ENCODE data around the gene AGAP2. TPM values are rescaled to one million over a fixed set of nuclear protein-coding genes. Genes with fewer than 3 reads are reported as not detected.

AGAP2 gene
- total RNA-seq (1 to 10 TPM in 1 of 6 donors, under 1 TPM in 5; 0.24 to 1.2 (median 0.72) TPM), polyA plus RNA-seq (1 to 10 TPM in 1 of 2 donors, under 1 TPM in 1; 0.87 to 3.0 TPM)

DNA sequence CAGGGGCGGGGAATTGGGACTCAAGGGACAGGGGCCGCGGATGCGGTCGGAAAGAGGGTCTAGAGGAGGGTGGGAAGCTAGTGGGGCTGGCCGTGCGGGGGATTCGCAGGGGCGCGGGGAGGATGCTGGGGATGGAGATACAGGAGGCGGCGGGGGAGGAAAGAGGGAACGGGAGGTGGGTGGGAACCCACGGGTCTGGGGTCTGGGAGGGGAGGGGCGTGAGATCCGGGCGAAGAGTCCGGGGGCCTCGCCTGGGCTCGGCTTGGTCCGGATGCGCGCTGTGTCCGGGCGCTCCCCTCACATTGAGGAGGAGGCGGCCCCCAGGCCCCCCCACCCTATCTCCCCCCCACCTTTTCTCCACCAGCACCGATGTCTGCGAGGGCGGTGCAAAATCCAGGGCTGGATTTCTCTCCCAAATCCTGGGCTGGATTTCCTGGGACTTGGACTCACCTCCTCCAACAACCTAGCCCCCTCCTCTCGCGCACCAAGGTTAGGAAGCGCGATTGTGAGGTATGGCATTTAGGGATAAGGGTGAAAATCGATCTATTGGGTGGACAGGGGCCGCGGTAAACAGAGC is at the start of gene AGAP2:
Gene AGAP2 (minus strand): TSS at position 82 of the 577 bp plus-strand sequence. CDS start 496 bp downstream, outside the sequence.
- TF ChIP-seq, protein P1, sequence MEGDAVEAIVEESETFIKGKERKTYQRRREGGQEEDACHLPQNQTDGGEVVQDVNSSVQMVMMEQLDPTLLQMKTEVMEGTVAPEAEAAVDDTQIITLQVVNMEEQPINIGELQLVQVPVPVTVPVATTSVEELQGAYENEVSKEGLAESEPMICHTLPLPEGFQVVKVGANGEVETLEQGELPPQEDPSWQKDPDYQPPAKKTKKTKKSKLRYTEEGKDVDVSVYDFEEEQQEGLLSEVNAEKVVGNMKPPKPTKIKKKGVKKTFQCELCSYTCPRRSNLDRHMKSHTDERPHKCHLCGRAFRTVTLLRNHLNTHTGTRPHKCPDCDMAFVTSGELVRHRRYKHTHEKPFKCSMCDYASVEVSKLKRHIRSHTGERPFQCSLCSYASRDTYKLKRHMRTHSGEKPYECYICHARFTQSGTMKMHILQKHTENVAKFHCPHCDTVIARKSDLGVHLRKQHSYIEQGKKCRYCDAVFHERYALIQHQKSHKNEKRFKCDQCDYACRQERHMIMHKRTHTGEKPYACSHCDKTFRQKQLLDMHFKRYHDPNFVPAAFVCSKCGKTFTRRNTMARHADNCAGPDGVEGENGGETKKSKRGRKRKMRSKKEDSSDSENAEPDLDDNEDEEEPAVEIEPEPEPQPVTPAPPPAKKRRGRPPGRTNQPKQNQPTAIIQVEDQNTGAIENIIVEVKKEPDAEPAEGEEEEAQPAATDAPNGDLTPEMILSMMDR (IDR thresholded peaks at IDR 0.05), result no peak
- H3K9me3 ChIP-seq, result no peaks in the 10 kb centered on the region
- H3K4me3 ChIP-seq, result peak within 1 kb of the TSS in 3 of 4 donors; percentile 3 to 42 (median 32)
- FAIRE-seq (no peak), ATAC-seq (no peak), DNase-seq (no peak)
- 1 to 7% methylated on average over 22 to 35 of the region's 36 CpGs for WGBS, 2 donors
- no peak within 1 kb of the TSS for H3K27ac ChIP-seq
- H3K4me1 ChIP-seq, result peaks cover 9 to 15% (median 13%) of the 10 kb centered on the region in 3 donors
- H3K36me3 ChIP-seq, result no peaks in the 10 kb centered on the region
- intact Hi-C loops (cut with DNase I), result no loop called here
- peaks cover 0 to 12% (median 0%) of the 10 kb centered on the region in 4 donors for H3K27me3 ChIP-seq

DNA sequence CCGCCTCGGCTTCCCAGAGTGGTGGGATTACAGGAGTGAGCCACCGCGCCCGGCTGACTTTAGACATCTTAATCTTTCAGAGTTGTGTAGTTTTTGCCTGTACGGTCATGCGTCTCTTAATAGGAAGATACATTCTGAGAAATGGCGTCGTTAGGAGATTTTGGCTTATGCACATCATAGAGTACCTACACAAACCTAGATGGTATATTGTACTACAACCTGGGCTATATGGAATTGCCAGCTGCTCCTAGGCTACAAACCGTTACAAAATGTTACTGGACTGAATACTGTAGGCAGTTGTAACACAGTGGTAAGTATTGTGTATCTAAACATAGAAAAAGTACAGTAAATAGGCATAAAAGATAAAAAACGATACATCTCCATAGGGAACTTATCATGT is 45.3 kb upstream of the AGAP2 start:
- Histone ChIP-seq H3K36me3 (peaks cover 3 to 36% (median 7%) of the 10 kb centered on the region in 3 donors), H3K27me3 (no peaks in the 10 kb centered on the region), H3K4me3 (peak overlapping the region in 1 of 4 donors; percentile 88), H3K4me1 (peaks cover 4 to 15% (median 14%) of the 10 kb centered on the region in 3 donors), H3K27ac (no peak overlapping the region), H3K9me3 (no peaks in the 10 kb centered on the region)
- FAIRE-seq (no peak), ATAC-seq (no peak), DNase-seq (no peak)
- TF ChIP-seq, protein P1 (IDR thresholded peaks at IDR 0.05), result no peak
- intact Hi-C loops (cut with DNase I), result no loop called here
- WGBS, 2 donors, result 83 to 90% methylated on average over 11 of the region's 11 CpGs

DNA sequence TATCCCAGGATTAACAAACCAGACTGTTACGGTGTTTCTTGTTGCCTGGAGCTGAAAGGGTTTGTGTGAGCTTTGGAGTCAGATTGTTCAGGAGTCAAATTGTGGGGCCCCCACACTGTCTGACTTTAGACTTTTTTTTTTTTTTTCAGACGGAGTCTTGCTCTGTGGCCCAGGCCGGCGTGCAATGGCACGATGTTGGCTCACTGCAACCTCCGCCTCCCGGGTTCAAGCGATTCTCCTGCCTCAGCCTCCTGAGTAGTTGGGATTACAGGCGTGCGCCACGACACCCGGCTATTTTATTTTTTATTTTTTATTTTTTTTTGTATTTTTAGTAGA is 44.9 kb upstream of the AGAP2 start:
- Histone ChIP-seq H3K4me1 (peaks cover 4 to 15% (median 14%) of the 10 kb centered on the region in 3 donors), H3K27ac (no peak overlapping the region), H3K27me3 (no peaks in the 10 kb centered on the region), H3K4me3 (peak overlapping the region; percentile 58 to 91 (median 84)), H3K36me3 (peaks cover 3 to 33% (median 7%) of the 10 kb centered on the region in 3 donors), H3K9me3 (no peaks in the 10 kb centered on the region)
- DNase-seq (no peak), FAIRE-seq (no peak), ATAC-seq (no peak)
- 66 to 72% methylated on average over 12 of the region's 12 CpGs for WGBS, 2 donors
- intact Hi-C loops (cut with DNase I), result no loop called here
- TF ChIP-seq, protein P1 (IDR thresholded peaks at IDR 0.05), result no peak

DNA sequence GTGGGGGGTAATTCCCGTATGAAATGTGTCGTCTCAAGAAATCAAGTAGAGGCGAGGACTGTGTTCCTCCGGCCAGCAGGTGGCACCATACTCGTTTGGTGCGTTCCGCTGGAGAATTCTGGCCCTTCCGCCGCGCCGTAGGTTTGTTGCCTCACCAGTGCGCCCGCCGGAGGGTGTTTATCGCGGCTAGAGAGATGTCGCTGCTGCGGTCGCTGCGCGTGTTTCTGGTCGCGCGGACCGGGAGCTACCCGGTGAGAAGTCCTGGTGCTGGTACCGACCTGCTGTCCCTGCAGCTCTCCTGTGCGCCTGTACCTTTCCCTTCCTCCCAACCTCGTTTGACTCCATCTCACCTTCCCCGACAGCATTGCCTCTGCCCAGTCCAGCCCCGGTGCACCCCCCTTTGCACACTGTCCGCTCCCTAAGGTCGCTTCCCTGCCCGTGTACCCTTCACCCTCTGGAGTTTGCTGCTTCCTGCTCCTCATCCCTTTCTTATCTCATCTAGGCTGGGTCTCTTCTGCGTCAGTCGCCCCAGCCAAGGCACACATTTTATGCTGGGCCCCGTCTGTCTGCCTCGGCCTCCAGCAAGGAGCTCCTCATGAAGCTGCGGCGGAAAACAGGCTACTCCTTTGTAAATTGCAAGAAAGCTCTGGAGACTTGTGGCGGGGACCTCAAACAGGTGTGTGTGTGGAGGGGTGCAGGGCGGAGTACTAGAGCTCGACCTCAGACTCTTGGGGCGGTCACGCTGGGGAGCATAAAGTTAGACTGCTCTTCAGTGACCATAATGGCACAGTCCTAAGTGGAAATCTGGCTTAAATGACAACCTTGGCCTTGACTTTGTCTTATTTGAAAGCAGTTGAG is 44.3 kb upstream of the AGAP2 start, which contains the start of gene TSFM:
Gene TSFM (plus strand): TSS at position 180 of the 858 bp plus-strand sequence. CDS start 15 bp downstream, at position 195.
- peak within 1 kb of the TSS; percentile 58 to 91 (median 84) for H3K4me3 ChIP-seq
- peaks cover 4 to 15% (median 14%) of the 10 kb centered on the region in 3 donors for H3K4me1 ChIP-seq
- WGBS, 2 donors, result 0 to 1% methylated on average over 45 of the region's 45 CpGs
- DNase-seq (peak; percentile 91 to 98 (median 94)), FAIRE-seq (no peak), ATAC-seq (peak; percentile 95 to 99 (median 98))
- intact Hi-C loops (cut with DNase I), result no loop called here
- TF ChIP-seq, protein P1 (IDR thresholded peaks at IDR 0.05), result peak; percentile 77 to 89 (median 82)
- H3K36me3 ChIP-seq, result peaks cover 3 to 27% (median 7%) of the 10 kb centered on the region in 3 donors
- H3K27ac ChIP-seq, result peak within 1 kb of the TSS in 2 of 4 donors; percentile 47 to 53
- H3K9me3 ChIP-seq, result no peaks in the 10 kb centered on the region
- no peaks in the 10 kb centered on the region for H3K27me3 ChIP-seq
